PC-9 (cell line): ENCODE results near the gene WFDC1.

Experiments used
- CTCF ChIP-seq: fragments of 200-600 bp; sonication (generic); conservative IDR thresholded peaks from 2 replicates; pipeline ENCODE4 v1.6.1; 2017; ENCODE audit warnings: mixed run types, antibody characterized with exemption, mild to moderate bottlenecking, moderate library complexity
- EZH2 ChIP-seq: fragments of 200-600 bp; sonication (generic); IDR thresholded peaks from 2 replicates; pipeline ENCODE4 v1.8.0; 2017; ENCODE audit warnings: antibody characterized with exemption, low read depth

GRCh38 chr16:84368308-84368996, 73.8 kb downstream of the WFDC1 start, which contains the start of gene ATP2C2:
- TF ChIP-seq CTCF (no peak), EZH2 (no peak)
